GM23338 (cell line): ENCODE measurements around the gene HSCB. TPM values are rescaled to one million over a fixed set of nuclear protein-coding genes. Genes with fewer than 3 reads are reported as not detected.

Experiments
- ATAC-seq: fragments of 200-7000 bp; cut with Tn5 transposase; 3 replicates; pipeline ENCODE4 v1.9.1; 2020
- DNase-seq: peaks from one replicate; pipeline ENCODE4 v3.0.0-alpha.2; 2015; ENCODE audit warnings: low spot score
- H2AFZ ChIP-seq: fragments of 200-600 bp; sonication (generic); 2 replicates; pipeline ENCODE4 v1.8.0; 2016; ENCODE audit warnings: antibody characterized with exemption, mild to moderate bottlenecking, moderate library complexity
- H3F3A ChIP-seq: fragments of 200-600 bp; sonication (generic); replicated peaks from 2 replicates; pipeline ENCODE4 v1.8.0; 2017; ENCODE audit warnings: antibody characterized with exemption, mixed run types, low read depth
- H3K27ac ChIP-seq: fragments of 200-600 bp; sonication (generic); 2 replicates; pipeline ENCODE4 v1.6.1; 2016; ENCODE audit warnings: low read depth
- H3K27me3 ChIP-seq: fragments of 200-600 bp; sonication (generic); 2 replicates; pipeline ENCODE4 v1.8.0; 2016; ENCODE audit warnings: mild to moderate bottlenecking, mixed run types, moderate library complexity; ENCODE audit not compliant: insufficient read depth
- H3K36me3 ChIP-seq: fragments of 200-600 bp; sonication (generic); 2 replicates; pipeline ENCODE4 v1.8.0; 2016; ENCODE audit warnings: mild to moderate bottlenecking; ENCODE audit not compliant: insufficient read depth
- H3K4me1 ChIP-seq: fragments of 200-600 bp; sonication (generic); 2 replicates; pipeline ENCODE4 v1.8.0; 2016; ENCODE audit warnings: mild to moderate bottlenecking, moderate library complexity; ENCODE audit not compliant: insufficient read depth
- H3K4me2 ChIP-seq: fragments of 200-600 bp; sonication (generic); 2 replicates; pipeline ENCODE4 v1.7.1; 2017; ENCODE audit warnings: mixed run types
- H3K4me3 ChIP-seq: fragments of 200-600 bp; sonication (generic); 2 replicates; pipeline ENCODE4 v1.6.1; 2016; ENCODE audit warnings: mixed run types
- H3K79me2 ChIP-seq: fragments of 200-600 bp; sonication (generic); replicated peaks from 2 replicates; pipeline ENCODE4 v1.8.0; 2017; ENCODE audit warnings: mild to moderate bottlenecking; ENCODE audit not compliant: insufficient read depth
- H3K9me2 ChIP-seq: fragments of 200-600 bp; sonication (generic); 2 replicates; pipeline ENCODE4 v1.8.0; 2017; ENCODE audit not compliant: insufficient read depth
- H4K20me1 ChIP-seq: fragments of 200-600 bp; sonication (generic); replicated peaks from 2 replicates; pipeline ENCODE4 v1.8.0; 2017; ENCODE audit warnings: mild to moderate bottlenecking; ENCODE audit not compliant: insufficient read depth
- H3K27ac Mint-ChIP-seq: 2 replicates; pipeline ENCODE4 v1.8.0; 2020; ENCODE audit warnings: inconsistent platforms, mild to moderate bottlenecking, moderate library complexity, mixed read lengths
- H3K27me3 Mint-ChIP-seq: 3 replicates; pipeline ENCODE4 v1.8.0; 2022; ENCODE audit warnings: low read depth, mild to moderate bottlenecking, moderate library complexity, mixed read lengths, inconsistent platforms; ENCODE audit not compliant: insufficient read depth, poor library complexity
- H3K36me3 Mint-ChIP-seq: 3 replicates; pipeline ENCODE4 v1.8.0; 2021; ENCODE audit warnings: low read depth, mild to moderate bottlenecking, inconsistent platforms, moderate library complexity, mixed read lengths
- H3K4me1 Mint-ChIP-seq: 3 replicates; pipeline ENCODE4 v1.8.0; 2020; ENCODE audit warnings: mild to moderate bottlenecking, inconsistent platforms, mixed read lengths
- H3K4me3 Mint-ChIP-seq: 3 replicates; pipeline ENCODE4 v1.8.0; 2021; ENCODE audit warnings: moderate library complexity, mild to moderate bottlenecking, inconsistent platforms, mixed read lengths
- H3K9me3 Mint-ChIP-seq: 3 replicates; pipeline ENCODE4 v1.8.0; 2020; ENCODE audit warnings: moderate library complexity, mild to moderate bottlenecking, inconsistent platforms, mixed read lengths
- CREB1 ChIP-seq: fragments of 250-450 bp; sonication (Bioruptor Pico); IDR thresholded peaks from 2 replicates; pipeline ENCODE4 v1.5.0; 2020; ENCODE audit warnings: low read depth, mild to moderate bottlenecking, moderate library complexity
- EZH2 ChIP-seq: fragments of 200-600 bp; sonication (generic); IDR thresholded peaks from one replicate; pipeline ENCODE4 v1.8.0; 2017; ENCODE audit warnings: antibody characterized with exemption, mild to moderate bottlenecking, low read depth; ENCODE audit not compliant: unreplicated experiment
- EZH2phosphoT487 ChIP-seq: fragments of 200-600 bp; sonication (generic); IDR thresholded peaks from one replicate; pipeline ENCODE4 v1.8.1; 2018; ENCODE audit warnings: antibody characterized with exemption; ENCODE audit not compliant: unreplicated experiment
- JUNB ChIP-seq: IDR thresholded peaks from one replicate; pipeline ENCODE4 v1.6.1; 2016; ENCODE audit warnings: antibody characterized with exemption; ENCODE audit not compliant: unreplicated experiment
- NANOG ChIP-seq: IDR thresholded peaks from 2 replicates; pipeline ENCODE4 v1.6.1; 2016; ENCODE audit warnings: antibody characterized with exemption, borderline replicate concordance
- POLR2AphosphoS5 ChIP-seq: IDR thresholded peaks from 2 replicates; pipeline ENCODE4 v1.6.1; 2016; ENCODE audit warnings: antibody characterized with exemption, low read depth
- STAT1 ChIP-seq: IDR thresholded peaks from one replicate; pipeline ENCODE4 v1.6.1; 2016; ENCODE audit warnings: antibody characterized with exemption; ENCODE audit not compliant: unreplicated experiment
- ZNF114 ChIP-seq: fragments of 250-450 bp; sonication (Bioruptor Pico); IDR thresholded peaks from 2 replicates; pipeline ENCODE4 v1.5.0; 2020; ENCODE audit warnings: mild to moderate bottlenecking, moderate library complexity
- ZNF331 ChIP-seq: fragments of 250-450 bp; sonication (Bioruptor Pico); IDR thresholded peaks from 2 replicates; pipeline ENCODE4 v1.5.0; 2020; ENCODE audit warnings: low read depth, mild to moderate bottlenecking, moderate library complexity
- polyA plus RNA-seq: library from polyadenylated mRNA; unstranded; fragments of >200 nt; fragmentation: Nextera tagmentation; extraction: Ambion mirVana; gene quantifications from 2 replicates; pipeline ENCODE4 v1.2.1, GENCODE V29; 2016
- total RNA-seq: library from RNA; depleted of rRNA; stranded (reverse); fragments of >200 nt; shearing (Covaris generic); gene quantifications from 2 replicates; pipeline ENCODE4 v1.2.3, GENCODE V29; 2014
- TF ChIP-seq, protein P1 (sequence below): fragments of 250-450 bp; sonication (Bioruptor Pico); IDR thresholded peaks from 2 replicates; pipeline ENCODE4 v1.5.0; 2020; ENCODE audit warnings: mild to moderate bottlenecking, moderate library complexity
- TF ChIP-seq, protein P2 (sequence below): IDR thresholded peaks from one replicate; pipeline ENCODE4 v1.6.1; 2018; ENCODE audit warnings: antibody characterized with exemption; ENCODE audit not compliant: unreplicated experiment
- TF ChIP-seq, protein P3 (sequence below): IDR thresholded peaks from 2 replicates; pipeline ENCODE4 v1.6.1; 2016; ENCODE audit warnings: antibody characterized with exemption
- TF ChIP-seq, protein P4 (sequence below), 2 experiments: fragments of 200-600 bp in 1 of 2; sonication (generic) in 1 of 2; conservative IDR thresholded peaks; 2 replicates each; pipeline versions ENCODE4 v1.5.1 to v1.6.1; 2016 to 2017; ENCODE audit warnings: antibody characterized with exemption in 2 of 2, low read depth in 2 of 2, mild to moderate bottlenecking in 2 of 2, moderate library complexity in 1 of 2

The HSCB gene
- total and polyA plus RNA-seq, 2 experiments from 2014 or later = 18.6 to 30.9 TPM

DNA sequence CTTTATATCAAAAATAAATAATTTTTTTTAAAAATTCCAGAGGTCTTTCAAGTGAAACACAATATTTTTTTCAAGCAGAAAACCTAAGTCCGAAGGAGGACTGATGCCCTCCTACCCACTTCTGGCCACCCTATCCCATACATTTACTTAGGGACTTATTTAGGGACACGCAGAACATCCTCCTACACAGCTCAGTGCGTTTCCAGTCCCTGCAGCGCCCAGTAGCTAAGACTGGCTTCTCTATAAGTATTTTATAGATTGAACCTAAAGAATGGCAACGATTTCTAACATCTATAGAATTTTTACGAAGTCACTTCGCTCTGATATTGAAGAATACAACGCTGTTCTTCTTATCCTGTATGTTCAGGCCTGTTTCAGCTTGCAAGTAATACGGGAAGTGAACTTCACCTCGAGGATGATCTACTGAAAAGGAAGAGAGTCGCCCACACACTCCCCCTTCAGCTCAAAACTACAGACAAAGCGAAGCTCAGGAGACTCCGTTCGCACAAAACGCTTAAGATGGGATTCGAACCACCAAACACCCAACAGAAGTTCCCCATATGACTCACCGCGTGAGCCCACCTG lies 547 bp upstream of the HSCB start:
- no peaks in the 10 kb centered on the region for H3F3A ChIP-seq
- peaks cover 7% of the 10 kb centered on the region for H3K27me3 Mint-ChIP-seq
- no peaks in the 10 kb centered on the region for H3K27me3 ChIP-seq
- H3K36me3 ChIP-seq = peaks cover 18% of the 10 kb centered on the region
- H3K9me2 ChIP-seq = no peaks in the 10 kb centered on the region
- no peak for DNase-seq
- H3K4me3 ChIP-seq = peak overlapping the region; percentile 68
- H3K4me1 ChIP-seq = peaks cover 20% of the 10 kb centered on the region
- H3K4me2 ChIP-seq = peak overlapping the region; percentile 81
- TF ChIP-seq STAT1 (no peak), EZH2phosphoT487 (no peak), ZNF331 (CRISPR knock-in tag) (no peak), POLR2AphosphoS5 (no peak; the same call in 1 of the 2 replicates), JUNB (no peak), EZH2 (no peak), ZNF114 (CRISPR knock-in tag) (no peak), CREB1 (CRISPR knock-in tag) (no peak), NANOG (no peak)
- TF ChIP-seq, protein P1, sequence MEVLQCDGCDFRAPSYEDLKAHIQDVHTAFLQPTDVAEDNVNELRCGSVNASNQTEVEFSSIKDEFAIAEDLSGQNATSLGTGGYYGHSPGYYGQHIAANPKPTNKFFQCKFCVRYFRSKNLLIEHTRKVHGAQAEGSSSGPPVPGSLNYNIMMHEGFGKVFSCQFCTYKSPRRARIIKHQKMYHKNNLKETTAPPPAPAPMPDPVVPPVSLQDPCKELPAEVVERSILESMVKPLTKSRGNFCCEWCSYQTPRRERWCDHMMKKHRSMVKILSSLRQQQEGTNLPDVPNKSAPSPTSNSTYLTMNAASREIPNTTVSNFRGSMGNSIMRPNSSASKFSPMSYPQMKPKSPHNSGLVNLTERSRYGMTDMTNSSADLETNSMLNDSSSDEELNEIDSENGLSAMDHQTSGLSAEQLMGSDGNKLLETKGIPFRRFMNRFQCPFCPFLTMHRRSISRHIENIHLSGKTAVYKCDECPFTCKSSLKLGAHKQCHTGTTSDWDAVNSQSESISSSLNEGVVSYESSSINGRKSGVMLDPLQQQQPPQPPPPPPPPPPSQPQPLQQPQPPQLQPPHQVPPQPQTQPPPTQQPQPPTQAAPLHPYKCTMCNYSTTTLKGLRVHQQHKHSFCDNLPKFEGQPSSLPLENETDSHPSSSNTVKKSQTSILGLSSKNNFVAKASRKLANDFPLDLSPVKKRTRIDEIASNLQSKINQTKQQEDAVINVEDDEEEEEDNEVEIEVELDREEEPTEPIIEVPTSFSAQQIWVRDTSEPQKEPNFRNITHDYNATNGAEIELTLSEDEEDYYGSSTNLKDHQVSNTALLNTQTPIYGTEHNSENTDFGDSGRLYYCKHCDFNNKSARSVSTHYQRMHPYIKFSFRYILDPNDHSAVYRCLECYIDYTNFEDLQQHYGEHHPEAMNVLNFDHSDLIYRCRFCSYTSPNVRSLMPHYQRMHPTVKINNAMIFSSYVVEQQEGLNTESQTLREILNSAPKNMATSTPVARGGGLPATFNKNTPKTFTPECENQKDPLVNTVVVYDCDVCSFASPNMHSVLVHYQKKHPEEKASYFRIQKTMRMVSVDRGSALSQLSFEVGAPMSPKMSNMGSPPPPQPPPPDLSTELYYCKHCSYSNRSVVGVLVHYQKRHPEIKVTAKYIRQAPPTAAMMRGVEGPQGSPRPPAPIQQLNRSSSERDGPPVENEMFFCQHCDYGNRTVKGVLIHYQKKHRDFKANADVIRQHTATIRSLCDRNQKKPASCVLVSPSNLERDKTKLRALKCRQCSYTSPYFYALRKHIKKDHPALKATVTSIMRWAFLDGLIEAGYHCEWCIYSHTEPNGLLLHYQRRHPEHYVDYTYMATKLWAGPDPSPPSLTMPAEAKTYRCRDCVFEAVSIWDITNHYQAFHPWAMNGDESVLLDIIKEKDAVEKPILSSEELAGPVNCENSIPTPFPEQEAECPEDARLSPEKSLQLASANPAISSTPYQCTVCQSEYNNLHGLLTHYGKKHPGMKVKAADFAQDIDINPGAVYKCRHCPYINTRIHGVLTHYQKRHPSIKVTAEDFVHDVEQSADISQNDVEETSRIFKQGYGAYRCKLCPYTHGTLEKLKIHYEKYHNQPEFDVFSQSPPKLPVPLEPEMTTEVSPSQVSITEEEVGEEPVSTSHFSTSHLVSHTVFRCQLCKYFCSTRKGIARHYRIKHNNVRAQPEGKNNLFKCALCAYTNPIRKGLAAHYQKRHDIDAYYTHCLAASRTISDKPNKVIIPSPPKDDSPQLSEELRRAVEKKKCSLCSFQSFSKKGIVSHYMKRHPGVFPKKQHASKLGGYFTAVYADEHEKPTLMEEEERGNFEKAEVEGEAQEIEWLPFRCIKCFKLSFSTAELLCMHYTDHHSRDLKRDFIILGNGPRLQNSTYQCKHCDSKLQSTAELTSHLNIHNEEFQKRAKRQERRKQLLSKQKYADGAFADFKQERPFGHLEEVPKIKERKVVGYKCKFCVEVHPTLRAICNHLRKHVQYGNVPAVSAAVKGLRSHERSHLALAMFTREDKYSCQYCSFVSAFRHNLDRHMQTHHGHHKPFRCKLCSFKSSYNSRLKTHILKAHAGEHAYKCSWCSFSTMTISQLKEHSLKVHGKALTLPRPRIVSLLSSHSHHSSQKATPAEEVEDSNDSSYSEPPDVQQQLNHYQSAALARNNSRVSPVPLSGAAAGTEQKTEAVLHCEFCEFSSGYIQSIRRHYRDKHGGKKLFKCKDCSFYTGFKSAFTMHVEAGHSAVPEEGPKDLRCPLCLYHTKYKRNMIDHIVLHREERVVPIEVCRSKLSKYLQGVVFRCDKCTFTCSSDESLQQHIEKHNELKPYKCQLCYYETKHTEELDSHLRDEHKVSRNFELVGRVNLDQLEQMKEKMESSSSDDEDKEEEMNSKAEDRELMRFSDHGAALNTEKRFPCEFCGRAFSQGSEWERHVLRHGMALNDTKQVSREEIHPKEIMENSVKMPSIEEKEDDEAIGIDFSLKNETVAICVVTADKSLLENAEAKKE (CRISPR knock-in tag) = no peak
- TF ChIP-seq, protein P2, sequence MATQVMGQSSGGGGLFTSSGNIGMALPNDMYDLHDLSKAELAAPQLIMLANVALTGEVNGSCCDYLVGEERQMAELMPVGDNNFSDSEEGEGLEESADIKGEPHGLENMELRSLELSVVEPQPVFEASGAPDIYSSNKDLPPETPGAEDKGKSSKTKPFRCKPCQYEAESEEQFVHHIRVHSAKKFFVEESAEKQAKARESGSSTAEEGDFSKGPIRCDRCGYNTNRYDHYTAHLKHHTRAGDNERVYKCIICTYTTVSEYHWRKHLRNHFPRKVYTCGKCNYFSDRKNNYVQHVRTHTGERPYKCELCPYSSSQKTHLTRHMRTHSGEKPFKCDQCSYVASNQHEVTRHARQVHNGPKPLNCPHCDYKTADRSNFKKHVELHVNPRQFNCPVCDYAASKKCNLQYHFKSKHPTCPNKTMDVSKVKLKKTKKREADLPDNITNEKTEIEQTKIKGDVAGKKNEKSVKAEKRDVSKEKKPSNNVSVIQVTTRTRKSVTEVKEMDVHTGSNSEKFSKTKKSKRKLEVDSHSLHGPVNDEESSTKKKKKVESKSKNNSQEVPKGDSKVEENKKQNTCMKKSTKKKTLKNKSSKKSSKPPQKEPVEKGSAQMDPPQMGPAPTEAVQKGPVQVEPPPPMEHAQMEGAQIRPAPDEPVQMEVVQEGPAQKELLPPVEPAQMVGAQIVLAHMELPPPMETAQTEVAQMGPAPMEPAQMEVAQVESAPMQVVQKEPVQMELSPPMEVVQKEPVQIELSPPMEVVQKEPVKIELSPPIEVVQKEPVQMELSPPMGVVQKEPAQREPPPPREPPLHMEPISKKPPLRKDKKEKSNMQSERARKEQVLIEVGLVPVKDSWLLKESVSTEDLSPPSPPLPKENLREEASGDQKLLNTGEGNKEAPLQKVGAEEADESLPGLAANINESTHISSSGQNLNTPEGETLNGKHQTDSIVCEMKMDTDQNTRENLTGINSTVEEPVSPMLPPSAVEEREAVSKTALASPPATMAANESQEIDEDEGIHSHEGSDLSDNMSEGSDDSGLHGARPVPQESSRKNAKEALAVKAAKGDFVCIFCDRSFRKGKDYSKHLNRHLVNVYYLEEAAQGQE = no peak
- TF ChIP-seq, protein P3, sequence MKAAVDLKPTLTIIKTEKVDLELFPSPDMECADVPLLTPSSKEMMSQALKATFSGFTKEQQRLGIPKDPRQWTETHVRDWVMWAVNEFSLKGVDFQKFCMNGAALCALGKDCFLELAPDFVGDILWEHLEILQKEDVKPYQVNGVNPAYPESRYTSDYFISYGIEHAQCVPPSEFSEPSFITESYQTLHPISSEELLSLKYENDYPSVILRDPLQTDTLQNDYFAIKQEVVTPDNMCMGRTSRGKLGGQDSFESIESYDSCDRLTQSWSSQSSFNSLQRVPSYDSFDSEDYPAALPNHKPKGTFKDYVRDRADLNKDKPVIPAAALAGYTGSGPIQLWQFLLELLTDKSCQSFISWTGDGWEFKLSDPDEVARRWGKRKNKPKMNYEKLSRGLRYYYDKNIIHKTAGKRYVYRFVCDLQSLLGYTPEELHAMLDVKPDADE = no peak
- TF ChIP-seq, protein P4, sequence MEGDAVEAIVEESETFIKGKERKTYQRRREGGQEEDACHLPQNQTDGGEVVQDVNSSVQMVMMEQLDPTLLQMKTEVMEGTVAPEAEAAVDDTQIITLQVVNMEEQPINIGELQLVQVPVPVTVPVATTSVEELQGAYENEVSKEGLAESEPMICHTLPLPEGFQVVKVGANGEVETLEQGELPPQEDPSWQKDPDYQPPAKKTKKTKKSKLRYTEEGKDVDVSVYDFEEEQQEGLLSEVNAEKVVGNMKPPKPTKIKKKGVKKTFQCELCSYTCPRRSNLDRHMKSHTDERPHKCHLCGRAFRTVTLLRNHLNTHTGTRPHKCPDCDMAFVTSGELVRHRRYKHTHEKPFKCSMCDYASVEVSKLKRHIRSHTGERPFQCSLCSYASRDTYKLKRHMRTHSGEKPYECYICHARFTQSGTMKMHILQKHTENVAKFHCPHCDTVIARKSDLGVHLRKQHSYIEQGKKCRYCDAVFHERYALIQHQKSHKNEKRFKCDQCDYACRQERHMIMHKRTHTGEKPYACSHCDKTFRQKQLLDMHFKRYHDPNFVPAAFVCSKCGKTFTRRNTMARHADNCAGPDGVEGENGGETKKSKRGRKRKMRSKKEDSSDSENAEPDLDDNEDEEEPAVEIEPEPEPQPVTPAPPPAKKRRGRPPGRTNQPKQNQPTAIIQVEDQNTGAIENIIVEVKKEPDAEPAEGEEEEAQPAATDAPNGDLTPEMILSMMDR (conservative IDR thresholded peaks at IDR 0.05; ENCODE audit: low read depth in 2 of 2) = no peak
- peaks cover 42% of the 10 kb centered on the region for H3K4me1 Mint-ChIP-seq
- no peak for ATAC-seq
- peaks cover 60% of the 10 kb centered on the region for H3K79me2 ChIP-seq
- H3K4me3 Mint-ChIP-seq = peak overlapping the region; percentile 87
- H2AFZ ChIP-seq = no peak overlapping the region
- H3K27ac ChIP-seq = peak overlapping the region; percentile 33; the same call in 1 of the 2 replicates
- H4K20me1 ChIP-seq = no peaks in the 10 kb centered on the region; the same call in 1 of the 2 replicates
- H3K9me3 Mint-ChIP-seq = no peaks in the 10 kb centered on the region
- peaks cover 31% of the 10 kb centered on the region for H3K36me3 Mint-ChIP-seq
- peak overlapping the region; percentile 90 for H3K27ac Mint-ChIP-seq
